ENCODE measurements around the gene LMO1. TPM values are rescaled to one million over a fixed set of nuclear protein-coding genes. Genes with fewer than 3 reads are reported as not detected.

LMO1 gene
- total and polyA plus RNA-seq, 2 of the 8 experiments (the other 6 are each of a cell fraction or from before 2014, with no cell fraction given) = 0.17 TPM; not detected in 1

DNA sequence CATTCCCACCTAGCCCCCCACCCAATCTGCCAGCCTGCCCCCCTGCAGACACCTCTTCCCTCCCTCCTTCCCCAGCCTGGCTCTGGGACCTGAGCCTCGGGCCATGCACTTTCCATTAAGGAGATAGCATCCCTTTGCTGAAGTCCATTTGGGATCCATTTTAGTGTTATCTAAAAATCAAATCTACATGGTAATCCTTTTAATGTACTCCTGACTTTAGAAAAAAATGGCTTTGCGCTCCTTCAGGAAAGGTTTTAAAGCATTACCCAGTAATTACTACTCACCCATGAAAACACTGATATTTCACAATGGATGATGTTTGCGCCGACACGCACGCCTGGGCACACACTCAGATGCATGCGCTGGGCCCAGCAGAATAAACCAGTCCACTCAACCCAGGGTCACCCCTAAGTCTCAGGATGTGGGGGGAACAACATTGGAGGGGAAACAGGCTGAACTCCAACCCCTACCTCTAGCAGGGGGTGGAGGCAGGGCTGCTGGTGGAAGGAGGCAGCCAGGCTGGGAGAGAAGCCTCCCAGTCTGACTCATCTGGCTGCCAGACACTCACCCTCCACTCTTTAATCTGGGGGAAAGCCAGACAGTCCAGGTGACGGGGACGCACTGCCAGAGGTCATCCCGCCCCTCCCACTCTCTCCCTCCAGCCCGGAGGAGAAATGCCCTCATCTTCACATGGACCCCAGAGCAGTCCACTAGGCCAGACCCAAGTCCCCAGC lies 29.8 kb downstream of the LMO1 start:
- Histone ChIP-seq H3K23me2 (ENCODE audit: low read depth, low read length) (no peaks in the 10 kb centered on the region; the same call in 1 of the 2 replicates), H4K91ac (replicated peaks; ENCODE audit: insufficient read length, low read length) (no peak overlapping the region), H3K79me1 (ENCODE audit: low read depth, low read length) (no peaks in the 10 kb centered on the region), H3K4me3 (ENCODE audit: extremely low read depth in 1 of 4, insufficient read depth in 2 of 4, low read depth in 3 of 4, low read length in 4 of 4) (no peak overlapping the region), H2BK120ac (replicated peaks; ENCODE audit: low read depth, low read length) (no peak overlapping the region), H3K4me2 (ENCODE audit: insufficient read depth in 1 of 2, low read depth in 2 of 2, low read length in 2 of 2) (no peak overlapping the region), H3K36me3 (ENCODE audit: control insufficient read depth in 2 of 4, insufficient read depth in 4 of 4, low read length in 3 of 4) (no peaks in the 10 kb centered on the region), H3K9ac (replicated peaks in 1 of 4; ENCODE audit: extremely low read depth in 1 of 4, low read depth in 3 of 4, low read length in 3 of 4) (no peak overlapping the region), H3K23ac (ENCODE audit: insufficient read length) (no peak overlapping the region), H2BK5ac (ENCODE audit: low read depth, low read length) (no peak overlapping the region), H2BK12ac (ENCODE audit: low read depth, low read length) (no peak overlapping the region), H2AK5ac (ENCODE audit: low read depth, low read length) (no peak overlapping the region), H4K8ac (ENCODE audit: extremely low read depth, insufficient read depth, low read length) (no peak overlapping the region), H3K27me3 (replicated peaks in 1 of 4; ENCODE audit: control insufficient read depth in 3 of 4, extremely low read depth in 1 of 4, insufficient read depth in 3 of 4, low read length in 3 of 4) (no peaks in the 10 kb centered on the region), H4K5ac (ENCODE audit: insufficient read length, low read depth, low read length) (no peak overlapping the region), H2BK20ac (ENCODE audit: low read length) (no peak overlapping the region), H2BK15ac (ENCODE audit: low read length) (no peak overlapping the region), H4K20me1 (replicated peaks in 1 of 2; ENCODE audit: control insufficient read depth in 1 of 2, insufficient read depth in 2 of 2, low read length in 2 of 2) (peaks cover 0 to 1% of the 10 kb centered on the region in 2 experiments), H3K9me3 (ENCODE audit: insufficient read depth in 2 of 2, low read depth in 1 of 2, low read length in 1 of 2) (no peaks in the 10 kb centered on the region), H3K14ac (ENCODE audit: insufficient read length) (no peak overlapping the region), H2AFZ (ENCODE audit: low read length) (no peak overlapping the region), H3K27ac (ENCODE audit: low read depth, low read length) (no peak overlapping the region), H3K4me1 (replicated peaks in 1 of 4; ENCODE audit: control insufficient read depth in 3 of 4, insufficient read depth in 4 of 4, low read length in 3 of 4) (no peaks in the 10 kb centered on the region; a peak in 3 of 7 replicates), H3K4ac (replicated peaks; ENCODE audit: insufficient read length, low read depth, low read length) (no peak overlapping the region), H3K18ac (ENCODE audit: extremely low read depth, low read length) (no peak overlapping the region), H3K79me2 (ENCODE audit: control insufficient read depth in 1 of 2, insufficient read depth in 2 of 2, low read length in 2 of 2) (no peaks in the 10 kb centered on the region), H3K56ac (replicated peaks; ENCODE audit: insufficient read length, low read depth, low read length) (no peak overlapping the region)
- DNase-seq (ENCODE audit: low read depth in 1 of 2, low spot score in 2 of 2) = no peak
- no peak for FAIRE-seq
- ChIA-PET POLR2A (ENCODE audit: partially characterized antibody) (no interaction called here), CTCF (ENCODE audit: partially characterized antibody) (interaction anchor here (1.0 to 9.4 kb wide), 8 partner anchors 7 to 95 kb away, joined by 3 to 177 read pairs (median 6); partner anchors contain the start of gene LMO1)
- TF ChIP-seq RFX5 (IDR thresholded peaks at IDR 0.05; ENCODE audit: borderline replicate concordance, low read depth, low read length) (no peak), CREB1 (IDR thresholded peaks at IDR 0.05) (no peak), EP300 (IDR thresholded peaks at IDR 0.05; ENCODE audit: borderline replicate concordance in 1 of 2, low read depth in 2 of 2, low read length in 2 of 2) (no peak), SRF (IDR thresholded peaks at IDR 0.05; ENCODE audit: low read depth, low read length) (no peak), TBP (IDR thresholded peaks at IDR 0.05; ENCODE audit: low read depth, low read length) (no peak), EGR1 (IDR thresholded peaks at IDR 0.05; ENCODE audit: borderline replicate concordance, low read depth, low read length) (no peak), CEBPB (IDR thresholded peaks at IDR 0.05; ENCODE audit: low read depth, low read length) (no peak)
- WGBS, 2 experiments (ENCODE audit: extremely low coverage in 1 of 2, insufficient coverage in 1 of 2, insufficient read length in 1 of 2, insufficient replicate concordance in 2 of 2, low coverage in 1 of 2, low lambda C conversion rate in 2 of 2, missing lambda C conversion rate in 1 of 2) = 94% methylated on average over 10 of the region's 11 CpGs; no CpG with 5 or more reads in 1 of the 2 experiments
